CD4-positive, alpha-beta T cell (primary cell): ENCODE measurements around the gene TSHZ2. TPM values are rescaled to one million over a fixed set of nuclear protein-coding genes. Genes with fewer than 3 reads are reported as not detected.

Experiments
- ATAC-seq: fragments of 200-7000 bp; cut with Tn5 transposase; one replicate; pipeline ENCODE4 v1.10.0; 2022; ENCODE audit warnings: mild to moderate bottlenecking; ENCODE audit not compliant: poor library complexity
- CTCF ChIA-PET: fragments of 350-600 bp; sonication (Branson Sonifier 250); formaldehyde crosslinking; loops from one replicate; lab custom pipeline; 2021; ENCODE audit warnings: antibody characterized with exemption, inconsistent platforms; lab: Charles Lee
- POLR2A ChIA-PET: fragments of 350-600 bp; sonication (Branson Sonifier 250); formaldehyde crosslinking; loops from one replicate; lab custom pipeline; 2021; ENCODE audit warnings: antibody characterized with exemption, inconsistent platforms; lab: Charles Lee
- DNase-seq, 14 experiments: peaks; one replicate each; pipeline ENCODE4 v3.0.0-alpha.2; 2013 to 2020; ENCODE audit warnings: mixed read lengths in 2 of 14
- H3K27ac ChIP-seq, 2 donors: one replicate each; pipeline versions ENCODE4 v1.5.1 to v1.7.0; 2013; ENCODE audit warnings: low read length in 2 of 2, low read depth in 1 of 2, mild to moderate bottlenecking in 1 of 2
- H3K27me3 ChIP-seq, 2 experiments: 1 replicate in 1 of 2; 2 replicates in 1 of 2; pipeline versions ENCODE4 v1.6.1 to v1.7.0; 2013; ENCODE audit warnings: low read length in 2 of 2, control low read depth in 1 of 2, mild to moderate bottlenecking in 1 of 2, moderate library complexity in 1 of 2; ENCODE audit not compliant: insufficient read depth in 2 of 2, control insufficient read depth in 1 of 2
- H3K36me3 ChIP-seq: one replicate; pipeline ENCODE4 v1.6.1; 2013; ENCODE audit warnings: low read length, control low read depth; ENCODE audit not compliant: insufficient read depth
- H3K4me1 ChIP-seq: one replicate; pipeline ENCODE4 v1.6.1; 2013; ENCODE audit warnings: low read length, control low read depth; ENCODE audit not compliant: insufficient read depth
- H3K4me3 ChIP-seq: one replicate; pipeline ENCODE4 v1.5.1; 2013; ENCODE audit warnings: mild to moderate bottlenecking, low read length, moderate library complexity
- H3K9me3 ChIP-seq, 2 experiments: 1 replicate in 1 of 2; 2 replicates in 1 of 2; pipeline versions ENCODE4 v1.6.1 to v1.7.0; 2013; ENCODE audit warnings: low read length in 2 of 2, mild to moderate bottlenecking in 2 of 2, control low read depth in 1 of 2, moderate library complexity in 1 of 2; ENCODE audit not compliant: control insufficient read depth in 1 of 2, insufficient read depth in 1 of 2
- H3K27ac Mint-ChIP-seq: one replicate; pipeline ENCODE4 v1.8.0; 2020; ENCODE audit warnings: mixed read lengths
- H3K27me3 Mint-ChIP-seq: one replicate; pipeline ENCODE4 v1.8.0; 2021; ENCODE audit warnings: mixed read lengths
- H3K36me3 Mint-ChIP-seq: one replicate; pipeline ENCODE4 v1.8.0; 2021; ENCODE audit warnings: low read depth, mixed read lengths
- H3K4me1 Mint-ChIP-seq: one replicate; pipeline ENCODE4 v1.8.0; 2021; ENCODE audit warnings: low read depth, mixed read lengths
- H3K4me3 Mint-ChIP-seq: one replicate; pipeline ENCODE4 v1.8.0; 2020; ENCODE audit warnings: mild to moderate bottlenecking, mixed read lengths
- H3K9me3 Mint-ChIP-seq: one replicate; pipeline ENCODE4 v1.8.0; 2020; ENCODE audit warnings: mixed read lengths
- intact Hi-C, 2 experiments: fragments of 100-400 bp; cut with DNase I in 1 of 2; cut with micrococcal nuclease in 1 of 2; formaldehyde crosslinking; loops; one replicate each; pipeline versions ENCODE4 v1.15.1 to v1.9.0; 2023 to 2025; cut with DNase I, micrococcal nuclease
- total RNA-seq, 174 experiments: library from RNA in 2 of 174; stranded (reverse) in 2 of 174; gene quantifications; one replicate each; pipeline ENCODE4 v1.2.3 and lab custom pipeline; 2021 to 2026
- TF ChIP-seq, protein P1 (sequence below): fragments of 200-600 bp; IDR thresholded peaks from one replicate; pipeline ENCODE4 v1.8.0; 2022; ENCODE audit warnings: antibody characterized with exemption, mild to moderate bottlenecking

The TSHZ2 gene
- total RNA-seq, 2 experiments from 2014 or later: 26.1 to 27.4 TPM

DNA sequence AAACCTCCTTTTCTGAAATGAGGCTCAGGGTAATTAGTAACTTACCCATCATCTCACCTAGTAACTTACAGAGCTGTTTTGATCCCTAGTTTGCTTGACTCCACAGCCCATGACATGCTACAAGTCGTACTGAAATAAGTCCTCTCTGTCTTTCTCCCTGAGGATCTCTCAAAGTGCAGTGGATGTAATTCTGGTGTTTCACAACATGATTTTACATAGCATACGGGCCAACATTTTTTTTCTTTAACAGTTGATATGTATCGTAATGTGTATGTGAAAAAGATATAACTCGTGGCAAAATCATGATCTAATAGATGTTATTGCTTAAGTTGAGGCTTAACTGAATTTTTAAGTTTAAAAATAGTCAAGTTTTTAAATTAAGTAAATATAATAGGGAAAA is 45.0 kb downstream of the TSHZ2 start:
- Histone ChIP-seq H3K27me3 (no peaks in the 10 kb centered on the region), H3K4me3 (no peak overlapping the region), H3K4me1 (peaks cover 2% of the 10 kb centered on the region), H3K27ac (no peak overlapping the region), H3K9me3 (no peaks in the 10 kb centered on the region), H3K36me3 (no peaks in the 10 kb centered on the region)
- no peaks in the 10 kb centered on the region for H3K27me3 Mint-ChIP-seq
- no peak overlapping the region for H3K4me3 Mint-ChIP-seq
- ATAC-seq: no peak
- ChIA-PET POLR2A (no interaction called here), CTCF (no interaction called here)
- H3K9me3 Mint-ChIP-seq: peaks cover 8% of the 10 kb centered on the region
- TF ChIP-seq, protein P1, sequence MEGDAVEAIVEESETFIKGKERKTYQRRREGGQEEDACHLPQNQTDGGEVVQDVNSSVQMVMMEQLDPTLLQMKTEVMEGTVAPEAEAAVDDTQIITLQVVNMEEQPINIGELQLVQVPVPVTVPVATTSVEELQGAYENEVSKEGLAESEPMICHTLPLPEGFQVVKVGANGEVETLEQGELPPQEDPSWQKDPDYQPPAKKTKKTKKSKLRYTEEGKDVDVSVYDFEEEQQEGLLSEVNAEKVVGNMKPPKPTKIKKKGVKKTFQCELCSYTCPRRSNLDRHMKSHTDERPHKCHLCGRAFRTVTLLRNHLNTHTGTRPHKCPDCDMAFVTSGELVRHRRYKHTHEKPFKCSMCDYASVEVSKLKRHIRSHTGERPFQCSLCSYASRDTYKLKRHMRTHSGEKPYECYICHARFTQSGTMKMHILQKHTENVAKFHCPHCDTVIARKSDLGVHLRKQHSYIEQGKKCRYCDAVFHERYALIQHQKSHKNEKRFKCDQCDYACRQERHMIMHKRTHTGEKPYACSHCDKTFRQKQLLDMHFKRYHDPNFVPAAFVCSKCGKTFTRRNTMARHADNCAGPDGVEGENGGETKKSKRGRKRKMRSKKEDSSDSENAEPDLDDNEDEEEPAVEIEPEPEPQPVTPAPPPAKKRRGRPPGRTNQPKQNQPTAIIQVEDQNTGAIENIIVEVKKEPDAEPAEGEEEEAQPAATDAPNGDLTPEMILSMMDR: no peak
- intact Hi-C loops: no loop called here
- H3K36me3 Mint-ChIP-seq: peaks cover 15% of the 10 kb centered on the region
- DNase-seq: no peak
- H3K27ac Mint-ChIP-seq: no peak overlapping the region
- H3K4me1 Mint-ChIP-seq: peaks cover 38% of the 10 kb centered on the region

- H3K27ac ChIP-seq: no peak overlapping the region
- no peaks in the 10 kb centered on the region for H3K27me3 ChIP-seq
- intact Hi-C loops: no loop called here
- no peaks in the 10 kb centered on the region for H3K36me3 ChIP-seq
- ChIA-PET POLR2A (interaction anchor here (0.9 kb wide), 1 partner anchor 17 kb away, joined by 3 read pairs; no protein-coding TSS in a partner anchor), CTCF (interaction anchor here (0.9 to 1.0 kb wide), 2 partner anchors 10 to 18 kb away, joined by 3 read pairs; no protein-coding TSS in a partner anchor)
- Mint-ChIP-seq H3K27me3 (no peaks in the 10 kb centered on the region), H3K27ac (no peak overlapping the region), H3K4me1 (peaks cover 49% of the 10 kb centered on the region), H3K9me3 (peaks cover 7% of the 10 kb centered on the region), H3K4me3 (no peak overlapping the region), H3K36me3 (peaks cover 14% of the 10 kb centered on the region)
- DNase-seq: no peak
- no peak for ATAC-seq
- TF ChIP-seq, protein P1: no peak
- H3K9me3 ChIP-seq: no peaks in the 10 kb centered on the region
- no peak overlapping the region for H3K4me3 ChIP-seq
- H3K4me1 ChIP-seq: peaks cover 2% of the 10 kb centered on the region
Measured at GRCh38 chr20:53019464-53019863, 47.3 kb downstream of the TSHZ2 start.

DNA sequence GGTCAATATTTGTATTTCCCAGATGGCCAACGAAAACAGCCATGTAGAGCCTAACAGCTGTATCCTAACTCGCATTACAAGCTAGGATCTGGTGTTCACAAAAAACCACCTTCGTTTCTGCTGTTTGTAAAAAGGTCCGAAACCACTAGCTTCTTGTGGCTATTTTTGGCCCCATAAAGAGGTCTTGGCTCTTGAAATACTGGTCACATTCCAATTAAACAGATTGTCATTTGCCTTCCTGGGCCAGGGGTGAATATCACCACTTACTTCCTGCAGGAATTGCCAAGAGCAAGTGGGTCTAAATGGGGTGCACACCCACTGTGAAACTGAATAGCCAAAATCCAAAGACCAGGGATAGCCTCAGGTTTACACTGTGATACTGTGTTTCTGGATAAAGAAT is 48.2 kb downstream of the TSHZ2 start:
- no peaks in the 10 kb centered on the region for H3K9me3 ChIP-seq
- DNase-seq: no peak
- Mint-ChIP-seq H3K36me3 (peaks cover 11% of the 10 kb centered on the region), H3K27me3 (no peaks in the 10 kb centered on the region), H3K4me1 (peaks cover 52% of the 10 kb centered on the region), H3K4me3 (no peak overlapping the region), H3K27ac (no peak overlapping the region), H3K9me3 (peaks cover 2% of the 10 kb centered on the region)
- ChIA-PET CTCF (interaction anchor here (0.9 kb wide), 1 partner anchor 17 kb away, joined by 3 read pairs; no protein-coding TSS in a partner anchor), POLR2A (interaction anchor here (1.1 to 1.8 kb wide), 3 partner anchors 7 to 19 kb away, joined by 3 to 6 read pairs (median 5); no protein-coding TSS in a partner anchor)
- intact Hi-C loops: no loop called here
- ATAC-seq: no peak
- H3K4me3 ChIP-seq: no peak overlapping the region
- TF ChIP-seq, protein P1: no peak
- peaks cover 2% of the 10 kb centered on the region for H3K4me1 ChIP-seq
- no peaks in the 10 kb centered on the region for H3K27me3 ChIP-seq
- H3K36me3 ChIP-seq: no peaks in the 10 kb centered on the region
- H3K27ac ChIP-seq: no peak overlapping the region
